GM12864 (cell line): ENCODE measurements around the gene SHISAL1.

Experiments
- DNase-seq: peaks from one replicate; pipeline ENCODE4 v3.0.0-alpha.2; 2011; ENCODE audit warnings: low read depth
- H3K4me3 ChIP-seq: 2 replicates; pipeline ENCODE4 v1.5.1; 2011; ENCODE audit warnings: mild to moderate bottlenecking, low read depth, low read length, control low read depth
- CTCF ChIP-seq: IDR thresholded peaks from 2 replicates; pipeline ENCODE4 v1.5.1; 2011; ENCODE audit warnings: low read depth, mild to moderate bottlenecking, moderate library complexity, low read length, control low read depth, inconsistent platforms; ENCODE audit errors: missing control alignments

SHISAL1 gene

GRCh38 chr22:44269117-44269498 is 43.6 kb downstream of the SHISAL1 start:
- no peak overlapping the region for H3K4me3 ChIP-seq
- no peak for DNase-seq
- no peak for TF ChIP-seq CTCF

GRCh38 chr22:44268431-44269116 is 44.2 kb downstream of the SHISAL1 start:
- no peak overlapping the region for H3K4me3 ChIP-seq
- TF ChIP-seq CTCF, result no peak
- DNase-seq, result no peak

- TF ChIP-seq CTCF, result no peak
- no peak overlapping the region for H3K4me3 ChIP-seq
- no peak for DNase-seq
Measured at GRCh38 chr22:44267856-44268255, 44.9 kb downstream of the SHISAL1 start.

GRCh38 chr22:44266796-44267760 is 45.7 kb downstream of the SHISAL1 start:
- no peak overlapping the region for H3K4me3 ChIP-seq
- no peak for DNase-seq
- no peak for TF ChIP-seq CTCF

GRCh38 chr22:44263547-44263946 is 49.2 kb downstream of the SHISAL1 start:
- no peak for DNase-seq

More at GRCh38 chr22:44263547-44263946, 49.2 kb downstream of the SHISAL1 start:
- no peak for TF ChIP-seq CTCF
- no peak overlapping the region for H3K4me3 ChIP-seq
